GM12873 (cell line): ENCODE data around the gene IL19.

Source experiments
- TF ChIP-seq, protein P1 (sequence below): IDR thresholded peaks from 2 replicates; pipeline ENCODE4 v1.5.1; 2012; ENCODE audit warnings: low read depth, mild to moderate bottlenecking, moderate library complexity, low read length, control low read depth; ENCODE audit not compliant: insufficient read depth; ENCODE audit errors: missing control alignments

Gene IL19

DNA sequence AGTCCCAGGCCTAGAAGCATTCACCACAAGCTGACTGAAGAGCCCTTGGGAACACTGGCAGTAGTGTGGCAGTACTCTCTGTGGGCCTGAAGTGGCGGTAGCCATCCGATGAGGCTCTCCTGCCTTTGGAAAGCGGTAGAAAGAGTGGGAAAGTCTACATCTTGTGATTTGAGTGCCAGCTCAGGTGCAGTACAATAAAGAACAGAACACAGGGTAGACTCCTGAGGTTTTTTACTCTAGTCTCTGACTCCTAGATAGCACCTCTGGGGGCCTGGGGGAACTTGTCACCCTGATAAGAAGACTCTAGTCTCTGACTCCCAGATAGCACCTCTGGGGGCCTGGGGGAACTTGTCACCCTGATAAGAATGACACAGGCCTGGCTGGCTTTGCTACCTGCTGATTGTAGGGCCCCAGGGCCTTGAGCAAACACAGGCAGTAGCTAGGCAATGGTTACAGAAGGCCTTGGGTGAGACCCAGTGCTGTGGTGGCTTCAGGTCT lies 76.8 kb downstream of the IL19 start:
- TF ChIP-seq, protein P1, sequence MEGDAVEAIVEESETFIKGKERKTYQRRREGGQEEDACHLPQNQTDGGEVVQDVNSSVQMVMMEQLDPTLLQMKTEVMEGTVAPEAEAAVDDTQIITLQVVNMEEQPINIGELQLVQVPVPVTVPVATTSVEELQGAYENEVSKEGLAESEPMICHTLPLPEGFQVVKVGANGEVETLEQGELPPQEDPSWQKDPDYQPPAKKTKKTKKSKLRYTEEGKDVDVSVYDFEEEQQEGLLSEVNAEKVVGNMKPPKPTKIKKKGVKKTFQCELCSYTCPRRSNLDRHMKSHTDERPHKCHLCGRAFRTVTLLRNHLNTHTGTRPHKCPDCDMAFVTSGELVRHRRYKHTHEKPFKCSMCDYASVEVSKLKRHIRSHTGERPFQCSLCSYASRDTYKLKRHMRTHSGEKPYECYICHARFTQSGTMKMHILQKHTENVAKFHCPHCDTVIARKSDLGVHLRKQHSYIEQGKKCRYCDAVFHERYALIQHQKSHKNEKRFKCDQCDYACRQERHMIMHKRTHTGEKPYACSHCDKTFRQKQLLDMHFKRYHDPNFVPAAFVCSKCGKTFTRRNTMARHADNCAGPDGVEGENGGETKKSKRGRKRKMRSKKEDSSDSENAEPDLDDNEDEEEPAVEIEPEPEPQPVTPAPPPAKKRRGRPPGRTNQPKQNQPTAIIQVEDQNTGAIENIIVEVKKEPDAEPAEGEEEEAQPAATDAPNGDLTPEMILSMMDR, result no peak

DNA sequence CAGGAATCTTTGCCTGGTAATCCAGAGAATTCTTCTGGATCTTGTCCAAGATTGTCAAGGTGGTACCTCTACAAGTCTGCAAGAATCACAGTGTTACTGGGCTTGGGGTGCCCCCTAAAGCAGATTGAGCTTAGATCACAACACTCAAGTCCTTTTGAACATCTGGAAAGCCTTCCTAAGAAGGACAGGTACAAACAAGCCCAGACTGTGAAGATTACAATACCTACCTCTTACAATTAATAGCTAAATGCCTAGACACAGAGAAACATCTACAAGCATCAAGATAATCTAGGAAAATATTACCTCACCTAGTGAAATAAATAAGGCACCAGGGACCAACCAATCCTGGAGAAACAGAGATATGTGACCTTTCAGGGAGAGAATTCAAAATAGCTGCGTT lies 77.4 kb downstream of the IL19 start:
- TF ChIP-seq, protein P1, result no peak

DNA sequence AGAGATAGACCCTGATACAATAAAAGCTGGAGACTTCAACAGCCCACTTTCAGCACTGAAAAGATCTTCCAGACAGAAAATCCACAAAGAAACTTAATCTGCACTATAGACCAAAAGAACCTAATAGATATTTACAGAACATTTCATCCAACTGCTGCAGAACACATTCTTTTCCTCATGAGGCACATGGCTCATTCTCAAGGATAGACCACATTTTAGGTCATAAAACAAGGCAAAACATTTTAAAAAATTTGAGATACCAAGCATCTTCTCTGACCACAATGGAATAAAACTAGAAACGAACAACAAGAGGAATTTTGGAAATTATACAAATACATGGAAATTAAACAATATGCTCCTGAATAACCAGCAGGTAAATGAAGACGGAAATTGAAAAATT lies 79.8 kb downstream of the IL19 start:
- TF ChIP-seq, protein P1, result no peak

DNA sequence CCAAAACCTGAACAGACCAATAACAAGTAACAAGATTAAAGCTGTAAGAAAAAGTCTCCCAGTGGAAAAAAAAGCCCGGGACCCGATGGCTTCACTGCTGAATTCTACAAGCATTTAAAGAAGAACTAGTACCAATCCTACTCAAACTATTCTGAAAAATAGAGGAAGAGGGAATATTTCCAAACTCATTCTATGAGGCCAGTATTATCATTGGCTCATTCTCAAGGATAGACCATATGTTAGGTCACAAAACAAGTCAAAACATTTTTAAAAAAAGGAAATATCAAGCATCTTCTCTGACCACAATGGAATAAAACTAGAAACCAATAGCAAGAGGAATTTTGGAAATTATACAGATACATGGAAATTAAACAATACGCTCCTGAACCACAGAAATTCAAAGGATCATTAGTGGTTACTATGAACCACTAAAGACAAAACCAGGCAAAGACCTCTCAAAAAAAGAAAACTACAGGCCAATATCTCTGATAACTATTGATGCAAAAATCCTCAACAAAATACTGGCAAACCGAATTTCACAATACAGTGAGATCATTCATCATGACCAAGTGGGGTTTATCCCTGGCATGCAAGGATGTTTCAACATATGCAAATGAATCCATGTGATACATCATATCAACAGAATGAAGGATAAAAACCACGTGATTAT lies 80.9 kb downstream of the IL19 start:
- TF ChIP-seq, protein P1, result no peak

DNA sequence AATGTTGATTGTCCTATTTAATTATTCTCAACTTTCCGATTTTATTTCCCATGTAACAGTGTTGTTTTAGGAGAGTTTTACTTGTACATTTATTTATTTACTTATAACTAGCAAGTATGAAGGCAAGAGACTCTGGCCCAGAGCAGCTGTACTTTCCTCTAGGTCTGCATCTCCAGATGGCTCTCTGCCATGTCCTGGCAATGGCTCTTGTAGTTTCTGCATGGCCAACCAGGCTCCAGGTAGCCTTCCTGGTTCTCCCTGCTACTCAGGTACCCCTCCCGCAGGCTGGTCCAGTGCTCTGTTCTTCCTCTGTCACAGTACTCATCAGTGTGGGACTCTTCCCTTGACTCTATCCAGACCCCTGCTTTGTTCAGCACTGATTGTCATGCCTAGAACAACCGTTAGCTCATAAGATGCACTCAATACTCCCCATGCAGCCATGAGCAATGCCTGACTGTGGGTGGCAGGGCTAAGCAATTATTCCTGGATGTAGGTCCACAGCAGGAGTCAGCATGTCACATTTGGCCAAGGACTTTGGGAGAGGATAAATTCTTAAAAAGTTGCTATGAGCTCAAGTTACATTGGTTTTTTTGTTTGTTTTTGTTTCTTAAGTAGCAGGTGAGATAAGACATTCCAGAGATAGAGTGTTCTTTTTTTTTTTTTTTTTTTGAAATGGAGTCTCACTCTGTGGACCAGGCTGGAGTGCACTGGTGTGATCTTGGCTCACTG lies 84.0 kb downstream of the IL19 start:
- TF ChIP-seq, protein P1, result no peak

DNA sequence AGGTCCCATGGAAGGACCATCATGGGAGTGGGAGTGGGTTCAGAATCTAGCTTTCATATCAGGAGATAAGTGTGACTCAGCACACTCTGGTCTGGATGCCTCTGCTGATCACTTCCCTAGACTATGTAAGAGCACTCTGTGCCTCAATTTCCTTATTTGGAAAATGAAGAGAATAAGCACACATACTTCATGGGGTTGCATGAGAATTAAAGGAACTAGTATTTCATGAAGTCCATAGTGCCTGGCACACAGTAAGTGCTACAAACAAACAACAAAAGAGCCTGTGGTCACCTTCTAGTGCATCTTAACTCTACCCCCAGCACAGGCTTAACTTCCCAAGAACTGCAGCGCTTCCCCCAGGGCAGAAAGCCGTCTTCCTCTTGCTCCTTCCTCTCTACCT lies 85.3 kb downstream of the IL19 start:
- TF ChIP-seq, protein P1, result no peak

DNA sequence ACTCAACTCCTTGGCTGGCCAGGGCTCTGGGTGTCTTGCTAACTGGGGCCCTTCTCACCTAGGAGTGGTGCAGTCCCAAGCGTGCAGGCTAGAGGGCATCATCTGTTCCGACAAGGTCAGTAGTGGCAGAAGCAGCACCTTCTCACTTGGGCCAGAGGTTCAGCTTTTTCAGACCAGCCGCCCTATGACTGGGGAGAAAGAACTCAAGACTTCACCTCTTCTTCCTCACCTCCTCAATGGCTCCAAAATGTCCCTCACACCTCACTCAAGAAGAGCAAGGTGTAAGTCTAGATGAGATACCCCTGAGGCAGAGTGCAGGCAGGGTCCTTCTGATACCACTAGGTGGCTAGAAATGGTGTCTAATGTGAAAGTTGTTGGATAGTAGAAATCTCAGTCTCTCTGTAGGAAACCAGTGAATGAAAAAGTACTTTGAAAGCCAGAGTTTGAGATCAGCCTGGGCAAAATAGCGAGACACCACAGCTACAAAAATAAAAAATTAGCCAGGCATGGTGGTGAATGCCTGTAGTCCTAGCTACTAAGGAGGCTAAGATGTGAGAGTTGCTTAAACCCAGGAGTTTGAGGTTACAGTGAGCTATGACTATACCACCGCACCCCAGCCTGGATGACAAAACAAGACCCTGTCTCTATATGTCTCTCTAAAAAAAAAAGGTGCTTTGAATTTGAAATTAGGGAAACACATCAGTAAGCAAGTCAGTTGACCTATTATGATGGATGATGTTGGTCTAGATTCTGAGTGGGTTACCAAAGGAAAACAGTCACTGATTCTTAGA lies 86.3 kb downstream of the IL19 start:
- TF ChIP-seq, protein P1, result peak; percentile 48
